ENCODE measurements around the gene NTNG1. TPM values are rescaled to one million over a fixed set of nuclear protein-coding genes. Genes with fewer than 3 reads are reported as not detected.
A peak's percentile ranks its signal among the peaks of the same experiment; 100 is the strongest.

Gene NTNG1
- total and polyA plus RNA-seq, 8 donors, result 5.7 to 28.0 (median 22.3) TPM

- H3K9me3 ChIP-seq, result no peaks in the 10 kb centered on the region
- H3K36me3 ChIP-seq, result no peaks in the 10 kb centered on the region
- intact Hi-C loops (cut with DNase I), result no loop called here
- H3K27ac ChIP-seq, result no peak overlapping the region
- TF ChIP-seq CTCF (IDR thresholded peaks at IDR 0.05), result no peak
- H3K27me3 ChIP-seq, result no peaks in the 10 kb centered on the region
- no peak overlapping the region for H3K4me3 ChIP-seq
- DNase-seq (peak in 1 of 4 donors; percentile 54), ATAC-seq (no peak)
- no peaks in the 10 kb centered on the region for H3K4me1 ChIP-seq
Observed at GRCh38 chr1:107344268-107344760, 203.5 kb downstream of the NTNG1 start.

- Histone ChIP-seq H3K27ac (no peak overlapping the region), H3K36me3 (no peaks in the 10 kb centered on the region), H3K4me1 (no peaks in the 10 kb centered on the region), H3K27me3 (no peaks in the 10 kb centered on the region), H3K9me3 (no peaks in the 10 kb centered on the region), H3K4me3 (no peak overlapping the region)
- intact Hi-C loops (cut with DNase I), result no loop called here
- ATAC-seq, result no peak
- DNase-seq, result peak in 1 of 4 donors; percentile 22
- no peak for TF ChIP-seq CTCF (IDR thresholded peaks at IDR 0.05)
Observed at GRCh38 chr1:107344836-107345235, 204.0 kb downstream of the NTNG1 start.

GRCh38 chr1:107352850-107353249 lies 212.0 kb downstream of the NTNG1 start:
- Histone ChIP-seq H3K9me3 (no peaks in the 10 kb centered on the region), H3K36me3 (no peaks in the 10 kb centered on the region), H3K4me1 (no peaks in the 10 kb centered on the region), H3K27me3 (no peaks in the 10 kb centered on the region), H3K4me3 (no peak overlapping the region), H3K27ac (no peak overlapping the region)
- TF ChIP-seq CTCF (IDR thresholded peaks at IDR 0.05), result no peak
- no peak for DNase-seq
- intact Hi-C loops (cut with DNase I), result no loop called here
- no peak for ATAC-seq

GRCh38 chr1:107357376-107357775 lies 216.5 kb downstream of the NTNG1 start:
- intact Hi-C loops (cut with DNase I), result no loop called here
- DNase-seq, result peak in 1 of 4 donors; percentile 30
- TF ChIP-seq CTCF (IDR thresholded peaks at IDR 0.05), result no peak
- Histone ChIP-seq H3K27ac (no peak overlapping the region), H3K4me3 (no peak overlapping the region), H3K27me3 (no peaks in the 10 kb centered on the region), H3K36me3 (no peaks in the 10 kb centered on the region), H3K9me3 (no peaks in the 10 kb centered on the region), H3K4me1 (no peaks in the 10 kb centered on the region)
- ATAC-seq, result no peak

GRCh38 chr1:107358619-107359327 lies 217.9 kb downstream of the NTNG1 start:
- Histone ChIP-seq H3K9me3 (no peaks in the 10 kb centered on the region), H3K27ac (peak overlapping the region in 1 of 2 donors; percentile 15), H3K27me3 (no peaks in the 10 kb centered on the region), H3K4me3 (no peak overlapping the region), H3K4me1 (no peaks in the 10 kb centered on the region), H3K36me3 (no peaks in the 10 kb centered on the region)
- no peak for TF ChIP-seq CTCF (IDR thresholded peaks at IDR 0.05)
- peak in 1 of 4 donors; percentile 51 for DNase-seq
- ATAC-seq, result no peak
- intact Hi-C loops (cut with DNase I), result no loop called here
